ENCODE data around the gene GRP.

DNA sequence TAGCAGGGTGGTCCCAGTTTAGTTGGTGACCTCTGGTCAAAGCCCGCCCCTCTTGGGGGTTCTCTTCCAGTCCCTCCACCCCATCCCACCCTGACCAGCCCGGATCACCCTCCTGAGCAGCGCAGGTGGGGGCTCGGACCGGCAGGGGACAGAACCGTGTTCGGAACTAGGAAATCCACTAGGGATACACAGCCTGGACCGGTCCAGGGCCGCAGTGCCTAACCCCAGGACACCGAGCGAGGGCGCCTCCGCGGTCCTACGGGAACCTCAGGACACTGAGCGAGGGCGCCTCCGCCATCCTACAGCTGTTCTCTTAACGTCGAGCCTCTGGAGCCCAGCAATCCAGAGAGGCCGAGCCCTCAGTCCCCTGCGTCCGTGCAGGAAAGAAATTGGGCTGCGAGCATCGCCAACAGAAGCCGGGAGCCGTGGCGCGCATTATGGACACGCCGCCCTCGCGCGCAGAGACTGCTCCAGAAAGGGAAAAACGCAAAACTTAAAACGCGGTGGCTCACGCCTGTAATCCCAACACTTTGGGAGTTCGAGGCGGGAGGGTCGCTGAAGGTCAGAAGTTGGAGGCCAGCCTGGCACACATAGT, 44.8 kb downstream of the GRP start:
- TF ChIP-seq, protein P1, sequence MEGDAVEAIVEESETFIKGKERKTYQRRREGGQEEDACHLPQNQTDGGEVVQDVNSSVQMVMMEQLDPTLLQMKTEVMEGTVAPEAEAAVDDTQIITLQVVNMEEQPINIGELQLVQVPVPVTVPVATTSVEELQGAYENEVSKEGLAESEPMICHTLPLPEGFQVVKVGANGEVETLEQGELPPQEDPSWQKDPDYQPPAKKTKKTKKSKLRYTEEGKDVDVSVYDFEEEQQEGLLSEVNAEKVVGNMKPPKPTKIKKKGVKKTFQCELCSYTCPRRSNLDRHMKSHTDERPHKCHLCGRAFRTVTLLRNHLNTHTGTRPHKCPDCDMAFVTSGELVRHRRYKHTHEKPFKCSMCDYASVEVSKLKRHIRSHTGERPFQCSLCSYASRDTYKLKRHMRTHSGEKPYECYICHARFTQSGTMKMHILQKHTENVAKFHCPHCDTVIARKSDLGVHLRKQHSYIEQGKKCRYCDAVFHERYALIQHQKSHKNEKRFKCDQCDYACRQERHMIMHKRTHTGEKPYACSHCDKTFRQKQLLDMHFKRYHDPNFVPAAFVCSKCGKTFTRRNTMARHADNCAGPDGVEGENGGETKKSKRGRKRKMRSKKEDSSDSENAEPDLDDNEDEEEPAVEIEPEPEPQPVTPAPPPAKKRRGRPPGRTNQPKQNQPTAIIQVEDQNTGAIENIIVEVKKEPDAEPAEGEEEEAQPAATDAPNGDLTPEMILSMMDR (conservative IDR thresholded peaks at IDR 0.05; ENCODE audit: low read depth, low read length), result no peak
- TF ChIP-seq POLR2A (IDR thresholded peaks at IDR 0.05; ENCODE audit: low read depth, low read length) (no peak), MXI1 (IDR thresholded peaks at IDR 0.05; ENCODE audit: borderline replicate concordance, low read depth, low read length) (no peak)
